Right lobe of liver (tissue), 4 donors: ENCODE results near the gene FAAH.

ENCODE experiments used
- CTCF ChIP-seq, 4 donors: fragments of 200-600 bp in 3 of 4; fragments of 450-650 bp in 1 of 4; IDR thresholded peaks; one replicate each; pipeline versions ENCODE4 v1.5.1 to v1.8.0; 2016 to 2022; ENCODE audit warnings: antibody characterized with exemption in 4 of 4, mild to moderate bottlenecking in 2 of 4
- POLR2A ChIP-seq: fragments of 450-650 bp; IDR thresholded peaks from one replicate; pipeline ENCODE4 v1.6.1; 2017; ENCODE audit warnings: antibody characterized with exemption, mild to moderate bottlenecking
- donor health status: DM: no; HTN: no; CAD: no.
- donor health status: DM: no; HTN: no; CAD: no.
- donor health status: DM: no; HTN: yes; CAD: no.

GRCh38 chr1:46425726-46426125, 31.6 kb downstream of the FAAH start:
- TF ChIP-seq CTCF (IDR thresholded peaks at IDR 0.05) (no peak), POLR2A (no peak)
